Naive thymus-derived CD4-positive, alpha-beta T cell (primary cell): ENCODE measurements around the gene EXOC6B. TPM values are rescaled to one million over a fixed set of nuclear protein-coding genes. Genes with fewer than 3 reads are reported as not detected.

Experiments
- ATAC-seq: fragments of 150-1000 bp; cut with Tn5 transposase; 2 replicates; pipeline ENCODE4 v1.10.0; 2021; ENCODE audit warnings: mild to moderate bottlenecking, moderate library complexity
- CTCF ChIA-PET: fragments of 350-600 bp; sonication (Branson Sonifier 250); formaldehyde crosslinking; loops from one replicate; lab custom pipeline; 2021; ENCODE audit warnings: antibody characterized with exemption; lab: Charles Lee
- POLR2A ChIA-PET: fragments of 350-600 bp; sonication (Branson Sonifier 250); formaldehyde crosslinking; loops from one replicate; lab custom pipeline; 2021; ENCODE audit warnings: antibody characterized with exemption, inconsistent platforms; lab: Charles Lee
- DNase-seq, 9 donors: peaks; one replicate each; pipeline versions ENCODE4 v3.0.0 to v3.0.0-alpha.2; 2020 to 2022; ENCODE audit warnings: mixed read lengths in 1 of 9
- H3K27ac ChIP-seq: one replicate; pipeline ENCODE4 v1.7.0; 2013; ENCODE audit warnings: mild to moderate bottlenecking, low read depth, low read length, moderate library complexity
- H3K27me3 ChIP-seq, 2 donors: one replicate each; pipeline ENCODE4 v1.7.0; 2013; ENCODE audit warnings: low read length in 2 of 2, mild to moderate bottlenecking in 2 of 2, moderate library complexity in 2 of 2; ENCODE audit not compliant: control insufficient read depth in 2 of 2, insufficient read depth in 2 of 2
- H3K36me3 ChIP-seq, 3 experiments: 1 replicate in 2 of 3; 2 replicates in 1 of 3; pipeline ENCODE4 v1.7.0; 2013; ENCODE audit warnings: low read length in 3 of 3, mild to moderate bottlenecking in 3 of 3, moderate library complexity in 1 of 3; ENCODE audit not compliant: insufficient read depth in 3 of 3, control insufficient read depth in 2 of 3
- H3K4me1 ChIP-seq, 2 donors: one replicate each; pipeline ENCODE4 v1.7.0; 2013; ENCODE audit warnings: low read length in 2 of 2, mild to moderate bottlenecking in 2 of 2, moderate library complexity in 1 of 2; ENCODE audit not compliant: control insufficient read depth in 2 of 2, insufficient read depth in 2 of 2
- H3K4me3 ChIP-seq: 2 replicates; pipeline ENCODE4 v1.7.0; 2013; ENCODE audit warnings: mild to moderate bottlenecking, low read length
- H3K9me3 ChIP-seq, 3 experiments: 1 replicate in 2 of 3; 2 replicates in 1 of 3; pipeline ENCODE4 v1.7.0; 2013; ENCODE audit warnings: low read length in 3 of 3; ENCODE audit not compliant: control insufficient read depth in 2 of 3
- H3K27ac Mint-ChIP-seq, 9 donors: one replicate each; pipeline ENCODE4 v1.8.0; 2020 to 2022; ENCODE audit warnings: mixed read lengths in 9 of 9, mild to moderate bottlenecking in 8 of 9, moderate library complexity in 5 of 9, inconsistent platforms in 2 of 9
- H3K27me3 Mint-ChIP-seq, 5 donors: one replicate each; pipeline ENCODE4 v1.8.0; 2021 to 2022; ENCODE audit warnings: mixed read lengths in 5 of 5, mild to moderate bottlenecking in 1 of 5
- H3K36me3 Mint-ChIP-seq, 5 donors: one replicate each; pipeline ENCODE4 v1.8.0; 2020 to 2022; ENCODE audit warnings: mixed read lengths in 5 of 5, mild to moderate bottlenecking in 3 of 5, inconsistent platforms in 1 of 5
- H3K4me1 Mint-ChIP-seq, 7 donors: one replicate each; pipeline ENCODE4 v1.8.0; 2020 to 2022; ENCODE audit warnings: mixed read lengths in 7 of 7, mild to moderate bottlenecking in 3 of 7, inconsistent platforms in 1 of 7
- H3K4me3 Mint-ChIP-seq, 10 donors: one replicate each; pipeline ENCODE4 v1.8.0; 2020 to 2022; ENCODE audit warnings: mild to moderate bottlenecking in 10 of 10, mixed read lengths in 10 of 10, moderate library complexity in 6 of 10, inconsistent platforms in 2 of 10
- H3K9me3 Mint-ChIP-seq, 11 donors: one replicate each; pipeline ENCODE4 v1.8.0; 2020 to 2022; ENCODE audit warnings: mixed read lengths in 11 of 11, mild to moderate bottlenecking in 4 of 11, inconsistent platforms in 1 of 11, moderate library complexity in 1 of 11
- intact Hi-C, 2 donors: fragments of 100-400 bp; cut with micrococcal nuclease; formaldehyde crosslinking; loops; one replicate each; pipeline ENCODE4 v1.15.1; 2023
- polyA plus RNA-seq, 2 donors: library from polyadenylated mRNA; unstranded; fragments of 300-500 nt; fragmentation: Illumina TruSeq; gene quantifications; one replicate each; pipeline ENCODE4 v1.2.3, GENCODE V29; 2021
- total RNA-seq, 6 experiments: library from RNA in 5 of 6; stranded (reverse) in 5 of 6; gene quantifications; 1 replicate in 5 of 6; 2 replicates in 1 of 6; pipeline ENCODE4 v1.2.3 and lab custom pipeline; 2021 to 2026

EXOC6B gene
- total and polyA plus RNA-seq, 7 experiments from 2014 or later, result 3.5 to 21.9 (median 15.1) TPM

GRCh38 chr2:72138011-72138881 is 687.6 kb downstream of the EXOC6B start:
- no peaks in the 10 kb centered on the region for H3K36me3 Mint-ChIP-seq
- no peaks in the 10 kb centered on the region for H3K36me3 ChIP-seq
- H3K27ac ChIP-seq, result no peak overlapping the region
- DNase-seq (no peak), ATAC-seq (no peak)
- H3K9me3 Mint-ChIP-seq, result no peaks in the 10 kb centered on the region
- POLR2A ChIA-PET, result no interaction called here
- CTCF ChIA-PET, result interaction anchor here (0.6 kb wide), 1 partner anchor 436 kb away, joined by 3 read pairs; no protein-coding TSS in a partner anchor
- H3K4me1 ChIP-seq, result no peaks in the 10 kb centered on the region
- no peaks in the 10 kb centered on the region for H3K27me3 ChIP-seq
- peaks cover 0 to 2% (median 0%) of the 10 kb centered on the region in 7 donors for H3K4me1 Mint-ChIP-seq
- peaks cover 5 to 16% (median 9%) of the 10 kb centered on the region in 5 donors for H3K27me3 Mint-ChIP-seq
- H3K4me3 Mint-ChIP-seq, result no peak overlapping the region
- no peaks in the 10 kb centered on the region for H3K9me3 ChIP-seq
- H3K4me3 ChIP-seq, result no peak overlapping the region
- no peak overlapping the region for H3K27ac Mint-ChIP-seq
- intact Hi-C loops, result loop anchor here in 1 of 2 donors (5.0 kb wide), 1 partner anchor 591 kb away; no protein-coding TSS in a partner anchor

- Mint-ChIP-seq H3K9me3 (no peaks in the 10 kb centered on the region), H3K27ac (no peak overlapping the region), H3K27me3 (peaks cover 5 to 14% (median 6%) of the 10 kb centered on the region in 5 donors), H3K36me3 (no peaks in the 10 kb centered on the region), H3K4me3 (no peak overlapping the region), H3K4me1 (peaks cover 0 to 2% (median 0%) of the 10 kb centered on the region in 7 donors)
- no peaks in the 10 kb centered on the region for H3K9me3 ChIP-seq
- H3K4me3 ChIP-seq, result no peak overlapping the region
- H3K36me3 ChIP-seq, result no peaks in the 10 kb centered on the region
- no peaks in the 10 kb centered on the region for H3K4me1 ChIP-seq
- ChIA-PET CTCF (interaction anchor here (0.6 kb wide), 1 partner anchor 437 kb away, joined by 3 read pairs; no protein-coding TSS in a partner anchor), POLR2A (no interaction called here)
- intact Hi-C loops, result loop anchor here in 1 of 2 donors (5.0 kb wide), 1 partner anchor 590 kb away; no protein-coding TSS in a partner anchor
- H3K27me3 ChIP-seq, result no peaks in the 10 kb centered on the region
- H3K27ac ChIP-seq, result no peak overlapping the region
- ATAC-seq, result peak; percentile 55
- DNase-seq, result peak in 8 of 9 donors; percentile 27 to 64 (median 38)
Measured at GRCh38 chr2:72137498-72138010, 688.3 kb downstream of the EXOC6B start.

GRCh38 chr2:72136933-72137497 is 688.8 kb downstream of the EXOC6B start:
- H3K4me1 Mint-ChIP-seq, result peaks cover 0 to 2% (median 0%) of the 10 kb centered on the region in 7 donors
- no peak overlapping the region for H3K4me3 Mint-ChIP-seq
- Histone ChIP-seq H3K9me3 (no peaks in the 10 kb centered on the region), H3K27me3 (no peaks in the 10 kb centered on the region), H3K36me3 (no peaks in the 10 kb centered on the region), H3K4me3 (no peak overlapping the region), H3K27ac (no peak overlapping the region), H3K4me1 (no peaks in the 10 kb centered on the region)
- ATAC-seq (no peak), DNase-seq (no peak)
- H3K36me3 Mint-ChIP-seq, result no peaks in the 10 kb centered on the region
- peaks cover 0 to 8% (median under 1%) of the 10 kb centered on the region in 5 donors for H3K27me3 Mint-ChIP-seq
- no peak overlapping the region for H3K27ac Mint-ChIP-seq
- intact Hi-C loops, result loop anchor here in 1 of 2 donors (5.0 kb wide), 1 partner anchor 590 kb away; no protein-coding TSS in a partner anchor
- ChIA-PET CTCF (interaction anchor here (0.6 kb wide), 1 partner anchor 437 kb away, joined by 3 read pairs; no protein-coding TSS in a partner anchor), POLR2A (no interaction called here)
- H3K9me3 Mint-ChIP-seq, result no peaks in the 10 kb centered on the region

GRCh38 chr2:72136331-72136730 is 689.5 kb downstream of the EXOC6B start:
- ChIA-PET CTCF (no interaction called here), POLR2A (no interaction called here)
- H3K4me1 ChIP-seq, result no peaks in the 10 kb centered on the region
- H3K27ac ChIP-seq, result no peak overlapping the region
- DNase-seq, result no peak
- no peak for ATAC-seq
- H3K27me3 ChIP-seq, result no peaks in the 10 kb centered on the region
- Mint-ChIP-seq H3K9me3 (no peaks in the 10 kb centered on the region), H3K27ac (no peak overlapping the region), H3K36me3 (no peaks in the 10 kb centered on the region), H3K27me3 (peaks cover 0 to 8% (median 0%) of the 10 kb centered on the region in 5 donors), H3K4me3 (no peak overlapping the region), H3K4me1 (peaks cover 0 to 2% (median 0%) of the 10 kb centered on the region in 7 donors)
- intact Hi-C loops, result loop anchor here in 1 of 2 donors (5.0 kb wide), 1 partner anchor 589 kb away; no protein-coding TSS in a partner anchor
- no peaks in the 10 kb centered on the region for H3K9me3 ChIP-seq
- H3K36me3 ChIP-seq, result no peaks in the 10 kb centered on the region
- no peak overlapping the region for H3K4me3 ChIP-seq

- H3K27me3 Mint-ChIP-seq, result peaks cover 0 to 8% (median 0%) of the 10 kb centered on the region in 5 donors
- CTCF ChIA-PET, result no interaction called here
- no peak for DNase-seq
- peaks cover 0 to 2% (median 0%) of the 10 kb centered on the region in 7 donors for H3K4me1 Mint-ChIP-seq
- Histone ChIP-seq H3K9me3 (no peaks in the 10 kb centered on the region), H3K4me3 (no peak overlapping the region), H3K4me1 (no peaks in the 10 kb centered on the region), H3K27ac (no peak overlapping the region), H3K36me3 (no peaks in the 10 kb centered on the region), H3K27me3 (no peaks in the 10 kb centered on the region)
- no peak for ATAC-seq
- POLR2A ChIA-PET, result no interaction called here
- no peaks in the 10 kb centered on the region for H3K9me3 Mint-ChIP-seq
- H3K4me3 Mint-ChIP-seq, result no peak overlapping the region
- no peaks in the 10 kb centered on the region for H3K36me3 Mint-ChIP-seq
- intact Hi-C loops, result loop anchor here in 1 of 2 donors (5.0 kb wide), 1 partner anchor 589 kb away; no protein-coding TSS in a partner anchor
- no peak overlapping the region for H3K27ac Mint-ChIP-seq
Measured at GRCh38 chr2:72135921-72136320, 689.9 kb downstream of the EXOC6B start.

GRCh38 chr2:72134997-72135800 is 690.6 kb downstream of the EXOC6B start:
- CTCF ChIA-PET, result no interaction called here
- POLR2A ChIA-PET, result no interaction called here
- DNase-seq (no peak), ATAC-seq (no peak)
- intact Hi-C loops, result loop anchor here in 1 of 2 donors (5.0 kb wide), 1 partner anchor 588 kb away; no protein-coding TSS in a partner anchor
- Histone ChIP-seq H3K27me3 (no peaks in the 10 kb centered on the region), H3K27ac (no peak overlapping the region), H3K9me3 (no peaks in the 10 kb centered on the region), H3K4me1 (no peaks in the 10 kb centered on the region), H3K4me3 (no peak overlapping the region), H3K36me3 (no peaks in the 10 kb centered on the region)
- H3K27ac Mint-ChIP-seq, result no peak overlapping the region
- H3K9me3 Mint-ChIP-seq, result no peaks in the 10 kb centered on the region
- no peak overlapping the region for H3K4me3 Mint-ChIP-seq
- H3K4me1 Mint-ChIP-seq, result peaks cover 0 to 2% (median 0%) of the 10 kb centered on the region in 7 donors
- H3K27me3 Mint-ChIP-seq, result peaks cover 0 to 9% (median 4%) of the 10 kb centered on the region in 5 donors
- no peaks in the 10 kb centered on the region for H3K36me3 Mint-ChIP-seq
